Measurements from ENCODE around the gene SPG11.

DNA sequence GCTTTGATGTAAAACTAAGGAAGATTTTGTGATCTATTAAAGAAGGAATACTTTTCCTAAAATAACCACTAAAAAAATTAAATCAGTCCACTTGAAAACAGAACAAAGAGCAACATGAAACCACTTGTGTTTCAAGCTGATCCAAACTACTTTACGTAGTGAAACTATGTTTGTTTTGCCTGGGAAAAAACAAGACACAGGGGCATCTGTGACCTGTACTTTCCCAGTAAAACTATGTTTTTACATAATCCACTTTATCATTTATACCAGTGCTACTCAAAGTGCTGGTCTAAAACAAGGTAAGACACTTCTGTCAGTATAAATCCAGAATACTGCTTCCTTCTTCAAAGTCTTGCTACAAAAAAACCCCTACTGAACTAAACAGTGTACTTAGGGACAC lies 56.7 kb downstream of the SPG11 start:
- TF ChIP-seq EP300 (IDR thresholded peaks at IDR 0.05) (no peak), CTCF (IDR thresholded peaks at IDR 0.05) (no peak), POLR2AphosphoS5 (IDR thresholded peaks at IDR 0.05) (no peak)

All from suprapubic skin (tissue), 4 donors.